GM21515 (cell line): ENCODE measurements around the gene ANKFY1.

Experiments used
- ATAC-seq: cut with Tn5 transposase; IDR thresholded peaks from one replicate; pipeline ENCODE4 v1.9.1; 2021; ENCODE audit not compliant: unreplicated experiment

The ANKFY1 gene

DNA sequence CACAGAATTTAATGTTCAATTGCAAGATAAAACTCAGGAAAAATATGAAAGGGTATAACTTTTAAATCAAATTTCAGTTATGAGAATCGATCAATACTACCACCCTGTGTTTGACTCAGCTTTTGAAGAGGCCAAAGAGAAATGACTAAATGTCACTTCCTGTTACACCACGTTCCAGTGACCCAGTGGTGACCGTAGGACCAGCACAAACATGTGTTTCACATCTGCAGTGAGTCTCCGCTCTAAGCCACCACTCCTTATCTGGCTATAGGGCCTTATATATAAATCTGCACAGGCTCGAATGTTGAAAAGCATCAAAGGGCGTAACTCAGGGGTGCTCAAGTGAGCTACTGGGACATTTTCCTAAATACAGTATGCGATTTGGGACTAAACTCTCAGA is 84.7 kb downstream of the ANKFY1 start:
- no peak for ATAC-seq

DNA sequence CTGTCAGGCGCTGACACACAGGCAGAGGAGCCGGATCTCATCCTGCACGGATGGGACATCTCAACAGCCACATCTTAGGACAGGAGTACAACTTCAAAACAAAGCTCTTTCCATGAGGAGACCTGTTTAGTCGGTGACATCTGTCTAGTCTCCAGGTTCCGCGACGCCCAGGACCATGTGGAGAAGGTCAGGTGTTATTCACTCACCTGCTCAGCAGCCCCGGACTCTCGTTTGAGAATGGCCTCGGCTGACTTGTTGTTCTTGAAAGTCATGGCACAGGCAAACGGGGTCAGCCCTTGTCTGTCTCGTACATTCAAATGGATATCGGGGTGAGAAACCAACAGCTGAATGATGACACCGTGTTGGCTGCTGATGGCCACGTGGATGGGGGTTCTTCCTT is 85.1 kb downstream of the ANKFY1 start:
- ATAC-seq, result no peak

DNA sequence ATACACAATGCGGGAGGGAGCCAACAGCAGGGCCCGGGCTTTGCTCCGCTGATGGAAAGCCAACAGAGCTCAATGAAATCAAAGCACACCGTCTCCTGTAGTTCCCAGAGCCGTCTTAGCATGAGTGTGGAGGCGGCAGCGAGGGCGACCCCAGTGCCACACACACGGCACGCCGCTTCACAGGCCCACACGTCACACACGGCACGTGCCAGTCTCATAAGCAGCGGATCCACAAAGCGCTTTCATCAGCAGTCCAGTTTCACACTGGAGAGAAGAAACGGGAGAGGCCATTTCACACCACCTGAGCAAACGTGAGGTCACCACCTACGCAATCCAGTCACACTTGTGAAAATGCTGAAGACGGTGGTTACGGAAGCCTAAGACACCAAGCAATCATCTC is 86.0 kb downstream of the ANKFY1 start:
- ATAC-seq, result no peak

DNA sequence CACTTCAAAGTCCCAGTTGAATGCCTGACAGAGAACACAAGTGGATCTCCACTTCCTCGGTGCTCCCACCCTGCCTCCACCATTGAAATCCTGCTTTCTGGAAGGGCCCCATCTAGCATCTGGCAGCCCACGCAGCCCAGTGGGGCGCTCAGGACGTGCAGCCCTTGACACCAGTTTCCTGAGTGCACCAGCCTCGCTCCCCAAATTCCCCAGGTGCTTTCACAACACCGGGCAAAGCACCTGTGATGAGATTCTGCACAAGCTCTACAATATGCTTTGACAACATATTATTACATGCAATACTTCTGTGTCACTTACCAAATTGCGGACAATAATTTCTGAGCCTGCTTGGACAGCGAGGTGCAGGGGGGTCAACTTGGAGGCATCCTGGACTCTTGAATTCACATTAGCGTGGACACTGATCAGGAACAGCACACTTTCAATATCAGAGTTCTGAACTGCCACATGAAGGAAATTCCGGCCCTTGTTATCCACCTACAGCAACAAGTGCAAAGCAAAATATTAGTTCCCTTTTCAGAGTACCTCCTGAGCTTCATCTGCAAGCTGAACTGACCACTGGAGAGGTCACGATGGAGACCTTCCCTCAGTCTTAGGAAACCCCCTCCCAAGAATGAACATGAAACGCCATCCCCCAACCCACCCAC is 86.8 kb downstream of the ANKFY1 start:
- ATAC-seq, result no peak

DNA sequence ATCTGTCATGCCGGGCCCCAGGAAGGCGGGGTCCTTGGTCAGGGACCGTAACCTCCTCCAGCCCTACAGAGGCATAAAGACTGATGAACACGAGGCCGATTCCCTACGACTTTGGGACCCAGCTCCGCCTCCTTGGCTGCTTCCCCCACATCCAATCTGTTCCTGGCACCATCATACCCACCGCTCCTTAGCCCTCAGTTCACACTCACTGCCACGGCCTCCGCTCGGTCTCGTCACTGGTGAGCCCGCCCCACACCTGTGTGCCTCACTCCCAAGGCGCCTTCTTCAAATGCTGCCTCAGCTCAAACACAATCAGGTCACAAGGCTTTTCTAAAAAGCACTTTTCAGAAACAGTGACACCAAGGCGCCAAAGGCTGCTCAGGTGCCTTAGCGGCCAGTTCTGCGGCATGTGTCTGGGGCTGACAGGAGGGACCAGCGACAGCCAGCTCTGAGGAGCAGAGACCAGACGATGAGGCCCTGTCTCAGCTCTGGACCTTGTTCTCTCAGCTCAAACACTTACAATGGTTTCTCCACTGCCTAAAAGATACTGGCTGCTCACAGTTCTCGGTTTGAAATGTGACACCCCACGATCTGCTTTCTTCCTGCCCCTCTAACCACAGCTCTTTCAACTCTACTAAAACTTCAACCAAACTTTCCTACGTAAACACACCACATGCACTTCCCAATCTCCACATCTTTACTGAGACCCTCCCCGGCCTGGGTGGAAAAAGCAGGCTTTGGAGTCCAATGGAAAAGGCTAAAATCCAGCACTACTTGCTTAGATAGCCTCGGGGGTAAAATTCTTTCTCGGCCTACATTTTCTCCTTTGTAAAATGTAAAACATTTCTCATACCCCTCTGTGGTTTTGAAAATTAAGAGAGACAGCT is 87.6 kb downstream of the ANKFY1 start:
- no peak for ATAC-seq

DNA sequence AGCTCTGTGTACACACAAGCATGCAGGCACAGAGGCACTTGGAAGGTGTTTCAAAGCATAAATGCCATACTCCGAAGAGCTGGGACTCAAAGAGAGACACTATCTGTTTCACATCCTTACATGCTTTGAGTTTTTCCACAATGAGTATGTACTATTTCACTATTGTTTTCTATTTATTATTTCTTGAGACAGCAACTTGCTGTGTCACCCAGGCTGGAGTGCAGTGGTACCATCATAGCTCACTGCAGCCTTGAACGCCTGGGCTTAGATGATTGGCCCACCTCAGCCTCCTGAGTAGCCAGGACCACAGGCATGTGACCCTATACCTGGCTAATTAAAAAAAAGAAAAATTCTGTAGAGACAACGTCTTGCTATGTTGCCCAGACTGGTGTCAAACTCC is 89.2 kb downstream of the ANKFY1 start:
- no peak for ATAC-seq

DNA sequence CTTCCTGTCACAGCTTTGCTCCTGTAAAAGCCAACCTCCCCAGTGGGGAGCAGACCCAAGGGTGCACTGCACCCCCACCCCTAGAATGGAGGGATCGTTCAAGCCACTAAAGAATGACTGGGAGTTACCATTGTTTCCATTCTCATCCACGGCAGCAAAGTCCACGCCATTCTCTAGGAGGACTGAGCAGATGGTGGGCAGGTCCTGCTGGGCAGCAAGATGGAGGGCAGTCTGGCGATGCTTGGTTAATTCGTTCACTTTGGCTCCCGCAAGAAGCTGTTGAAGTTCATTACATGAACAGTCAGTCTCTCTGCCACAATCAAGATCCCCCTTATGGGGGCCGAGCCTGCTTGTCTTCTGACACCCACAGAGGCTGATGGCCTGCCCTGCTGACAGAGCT is 90.0 kb downstream of the ANKFY1 start:
- no peak for ATAC-seq

DNA sequence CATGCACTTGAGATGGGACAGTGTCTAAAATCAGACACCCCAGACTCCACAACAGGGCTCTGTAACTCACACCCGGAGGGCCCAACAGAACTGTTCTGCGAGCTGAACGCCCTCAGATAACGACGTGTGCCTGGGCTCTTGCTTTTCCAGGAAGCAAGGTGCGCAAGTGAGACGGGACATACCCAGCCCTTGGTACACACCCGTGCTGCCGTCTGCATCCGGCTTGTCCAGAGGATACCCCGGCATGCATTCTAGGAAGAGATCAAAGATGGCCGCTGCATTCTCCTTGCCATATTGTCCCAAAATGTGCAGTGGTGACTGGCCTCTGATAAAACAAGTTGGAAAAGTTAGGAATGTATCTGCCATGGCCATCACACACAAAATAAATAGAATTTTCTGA is 91.4 kb downstream of the ANKFY1 start:
- ATAC-seq, result no peak

DNA sequence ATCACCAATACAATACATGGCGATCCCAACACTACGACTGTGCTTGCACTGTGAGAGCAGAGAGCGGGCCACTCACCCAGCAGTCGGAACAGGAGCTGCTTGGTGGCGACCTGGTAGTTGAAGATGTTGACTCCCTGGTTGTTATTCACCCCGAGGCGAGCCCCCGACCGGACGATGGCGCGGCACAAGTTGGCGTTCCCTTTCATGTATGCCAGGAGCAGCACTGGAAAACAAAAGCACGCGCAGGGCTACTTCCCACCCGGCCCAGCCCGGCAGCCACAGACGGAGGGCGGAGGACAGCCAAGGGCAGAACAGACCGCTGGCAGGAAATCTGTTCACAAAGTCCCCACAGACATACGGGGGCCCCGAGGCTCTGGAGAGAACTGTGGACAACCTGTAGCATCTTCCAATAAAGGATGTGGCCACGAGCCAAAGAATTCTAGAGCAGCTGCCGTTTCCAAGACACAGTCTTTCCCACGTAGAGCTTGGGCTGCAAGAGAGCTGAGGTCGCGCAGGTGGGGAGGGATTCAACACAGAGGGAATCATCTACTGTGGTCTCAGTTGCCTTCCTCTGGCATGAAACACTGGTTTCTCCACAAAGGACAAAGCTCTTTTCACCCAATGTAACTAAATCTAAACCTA is 93.0 kb downstream of the ANKFY1 start:
- no peak for ATAC-seq

DNA sequence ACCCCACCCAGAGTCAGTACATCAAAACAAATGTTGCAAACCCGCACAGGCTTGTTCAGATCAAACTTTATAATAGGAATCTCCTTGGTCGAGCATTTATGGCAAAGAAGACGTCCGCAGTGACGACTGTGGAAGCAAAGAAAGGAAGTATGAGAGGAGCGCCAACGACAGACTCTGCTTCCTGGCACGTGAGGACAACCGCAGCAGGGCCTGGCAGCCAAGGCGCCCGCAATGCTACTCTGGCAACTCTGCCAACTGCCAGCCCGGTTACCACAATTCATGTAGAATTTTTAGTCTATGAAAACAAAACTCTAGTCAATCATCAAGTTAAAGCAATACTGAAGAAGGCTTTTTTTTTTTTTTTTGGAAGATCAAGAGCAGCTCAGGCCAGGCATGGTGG is 96.0 kb downstream of the ANKFY1 start:
- ATAC-seq, result no peak

DNA sequence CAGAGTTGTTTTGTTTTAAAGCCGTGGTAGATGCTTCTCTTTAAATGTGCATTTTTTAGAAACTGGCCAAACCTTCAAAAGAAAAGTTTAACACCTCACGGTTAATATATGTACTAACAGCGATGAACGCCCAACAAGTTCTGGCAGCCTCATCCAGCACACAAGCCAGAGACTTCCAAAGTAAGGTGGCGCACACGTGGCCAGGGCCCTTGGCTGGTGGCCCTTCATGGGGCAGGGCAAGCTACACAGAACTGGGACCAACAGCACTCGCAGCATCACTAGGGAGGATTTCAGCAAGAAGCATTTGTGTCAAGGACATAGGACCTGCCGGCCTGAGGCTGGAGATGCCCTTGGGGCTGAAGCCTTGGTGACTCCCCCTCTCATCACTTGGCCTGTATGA is 97.4 kb downstream of the ANKFY1 start:
- no peak for ATAC-seq

DNA sequence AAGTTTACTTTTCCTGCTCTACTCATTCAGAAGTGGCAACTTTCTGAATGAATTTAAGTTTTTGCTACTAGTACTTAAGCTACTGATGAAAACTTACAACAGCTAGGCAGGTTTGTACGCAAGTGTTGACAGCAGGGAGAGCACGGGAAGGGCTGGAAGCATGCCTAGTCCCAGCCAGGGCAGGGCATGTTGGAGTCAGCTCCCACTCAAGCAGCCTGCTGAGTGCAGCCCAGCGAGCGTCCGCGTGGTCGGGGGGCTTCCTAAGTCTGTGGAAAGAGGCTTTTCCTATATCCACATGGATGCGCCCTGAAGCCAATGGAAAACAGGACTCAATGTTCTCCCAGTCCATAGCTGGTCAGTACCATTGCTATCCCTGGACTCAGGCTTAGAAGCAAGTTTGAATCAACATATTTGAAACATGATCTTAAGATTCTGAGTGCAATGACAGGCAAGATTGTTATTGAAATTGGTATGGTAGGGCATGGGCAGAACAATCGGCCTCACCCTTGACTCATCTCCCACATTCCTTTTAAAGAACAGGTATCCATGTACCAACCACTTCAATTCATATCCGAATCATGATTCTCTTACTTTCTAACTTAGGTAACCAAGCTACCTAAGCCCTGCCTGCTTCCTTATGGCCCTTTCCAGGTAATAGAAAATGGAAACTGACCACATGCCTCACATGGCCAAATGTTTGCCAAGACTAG is 98.3 kb downstream of the ANKFY1 start:
- ATAC-seq, result no peak

DNA sequence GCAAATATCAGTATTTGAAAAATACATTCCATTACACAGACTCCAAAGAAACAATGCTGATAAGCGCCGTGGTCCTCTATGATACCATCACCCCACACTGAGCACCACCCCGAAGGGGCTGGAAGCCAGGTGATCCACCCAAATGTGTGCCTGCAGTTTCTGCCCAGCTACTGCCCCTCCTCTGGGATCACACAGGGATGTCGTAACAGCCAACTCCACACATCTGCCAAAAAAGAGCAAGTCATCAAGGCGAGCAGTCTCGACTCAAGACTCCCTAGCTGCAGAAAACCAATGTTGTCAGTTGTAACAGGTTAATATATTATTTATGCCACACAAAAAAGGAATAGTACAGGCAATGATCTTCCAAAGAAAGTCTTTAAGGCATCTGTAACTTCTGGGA is 99.8 kb downstream of the ANKFY1 start:
- no peak for ATAC-seq

DNA sequence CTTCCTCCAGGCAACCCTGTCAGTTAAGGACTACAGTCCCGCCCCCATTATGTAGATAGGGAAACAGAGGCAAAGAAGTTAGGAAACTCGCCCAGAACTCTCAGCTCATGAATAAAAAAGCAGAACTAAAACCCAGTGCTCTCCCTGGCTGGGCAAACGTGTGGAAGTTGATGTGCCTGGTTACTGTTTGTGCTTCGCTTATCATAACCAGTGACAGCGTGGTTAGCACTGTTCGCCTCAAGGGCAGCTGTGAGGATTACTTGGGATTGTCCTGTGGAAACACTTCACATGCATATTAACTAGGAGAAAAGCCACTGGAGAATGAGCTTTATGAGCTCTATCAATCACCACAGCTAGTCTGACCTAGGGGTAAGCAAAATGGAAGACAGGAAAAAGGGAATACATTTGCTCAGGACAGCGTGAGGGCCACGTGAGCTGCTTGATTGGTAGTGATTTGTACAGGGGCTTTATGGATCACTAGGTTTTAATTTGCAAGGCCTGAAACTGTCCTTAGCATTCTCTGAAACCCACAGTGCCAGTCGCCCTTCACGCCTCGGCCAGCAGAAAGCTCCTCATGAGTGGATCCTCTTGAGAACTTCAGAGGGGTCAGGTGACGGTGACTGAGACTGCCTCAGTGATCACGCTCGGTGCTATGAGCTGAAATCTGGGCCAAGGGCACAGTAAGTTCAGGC is 100.9 kb downstream of the ANKFY1 start:
- no peak for ATAC-seq

DNA sequence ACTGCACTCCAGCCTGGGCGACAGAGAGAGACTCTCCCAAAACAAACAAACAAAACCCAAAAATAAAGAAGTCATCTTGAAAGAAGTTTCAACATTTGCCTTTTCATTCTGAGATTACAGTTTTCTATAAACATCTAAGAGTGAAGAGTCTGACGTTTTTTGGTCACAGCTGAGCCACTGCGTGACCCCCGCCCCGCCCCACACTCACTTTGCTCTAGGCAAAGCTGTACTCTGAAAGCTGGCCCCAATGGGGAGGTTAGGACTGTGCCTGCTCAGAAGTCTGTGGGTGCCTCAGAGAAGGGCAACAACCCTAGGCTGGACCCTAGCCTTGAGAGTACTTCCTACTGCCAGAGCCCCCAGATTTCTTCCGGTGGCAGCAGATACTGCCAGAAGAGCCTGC is 101.5 kb downstream of the ANKFY1 start:
- no peak for ATAC-seq

DNA sequence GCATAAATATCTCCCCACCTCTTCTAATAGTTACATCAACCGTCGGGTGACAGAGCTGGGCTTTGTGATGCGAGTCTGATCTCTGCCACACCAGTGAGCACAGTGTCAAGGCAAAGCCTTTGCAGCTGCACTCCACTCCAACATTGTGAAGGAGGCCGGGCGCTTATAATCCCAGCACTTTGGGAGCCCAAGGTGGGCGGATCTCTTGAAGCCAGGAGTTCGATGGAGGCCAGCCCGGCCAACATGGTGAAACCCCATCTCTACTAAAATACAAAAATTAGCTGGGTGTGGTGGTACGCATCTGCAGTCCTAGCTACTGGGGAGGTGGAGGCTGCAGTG is 101.8 kb downstream of the ANKFY1 start:
- no peak for ATAC-seq

DNA sequence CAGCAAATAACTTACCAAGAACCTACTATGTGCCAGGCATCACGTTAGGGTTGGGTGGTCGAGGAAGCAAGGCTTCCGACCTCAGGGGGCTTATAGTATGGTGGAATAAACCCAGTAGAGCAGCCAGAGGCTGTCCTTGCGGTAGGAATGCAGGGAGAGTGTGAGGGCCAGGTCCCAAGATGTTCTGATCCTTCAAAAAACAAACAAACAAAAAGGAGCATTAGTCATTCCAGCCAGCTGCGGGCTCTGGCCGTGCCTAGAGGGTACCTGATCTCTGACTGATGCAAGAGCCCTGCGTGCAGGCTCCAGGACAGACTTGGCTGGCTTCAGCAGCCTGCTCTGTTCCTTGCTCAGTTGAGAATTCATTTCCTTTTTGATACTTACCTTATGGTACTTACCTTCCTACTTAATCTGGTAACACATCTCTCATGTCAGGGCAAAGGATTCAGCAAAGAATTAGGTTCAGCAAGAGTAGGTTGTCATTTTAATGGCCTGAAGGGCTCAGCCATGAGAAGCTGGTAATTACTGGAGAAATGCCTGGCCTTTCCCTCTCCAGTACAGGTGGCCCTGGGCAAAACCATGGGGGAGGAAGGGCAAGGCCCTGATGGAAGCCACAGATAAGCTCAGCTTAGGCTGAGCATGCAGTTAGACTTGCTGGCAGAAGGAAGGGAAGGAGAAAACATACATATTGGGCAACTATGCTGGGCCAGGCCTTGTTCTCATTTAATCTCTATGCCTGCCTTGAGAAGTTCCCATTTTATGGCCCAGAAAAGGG is 102.4 kb downstream of the ANKFY1 start:
- no peak for ATAC-seq

DNA sequence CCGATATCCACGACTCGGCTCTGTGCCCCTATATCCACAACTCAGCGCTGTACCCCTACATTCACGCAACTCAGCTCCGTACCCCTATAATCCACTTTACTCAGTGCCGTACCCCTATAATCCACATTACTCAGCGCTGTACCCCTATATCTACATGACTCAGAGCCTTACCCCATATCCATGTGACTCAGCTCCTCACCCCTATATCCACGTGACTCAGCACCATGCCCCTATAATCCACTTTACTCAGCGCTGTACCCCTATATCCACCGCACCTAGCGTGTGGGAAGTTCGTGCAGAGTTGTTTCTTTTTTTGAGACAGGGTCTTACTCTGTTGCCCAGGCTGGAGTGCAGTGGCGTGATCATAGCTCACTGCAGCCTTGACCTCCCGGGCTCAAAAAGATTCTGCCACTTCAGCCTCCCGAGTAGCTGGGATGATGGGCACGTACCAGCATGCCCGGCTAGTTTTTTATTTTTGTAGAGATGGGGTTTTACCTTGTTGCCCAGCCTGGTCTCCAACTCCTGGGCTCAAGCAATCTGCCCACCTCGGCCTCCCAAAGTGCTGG is 103.4 kb downstream of the ANKFY1 start:
- ATAC-seq, result no peak

DNA sequence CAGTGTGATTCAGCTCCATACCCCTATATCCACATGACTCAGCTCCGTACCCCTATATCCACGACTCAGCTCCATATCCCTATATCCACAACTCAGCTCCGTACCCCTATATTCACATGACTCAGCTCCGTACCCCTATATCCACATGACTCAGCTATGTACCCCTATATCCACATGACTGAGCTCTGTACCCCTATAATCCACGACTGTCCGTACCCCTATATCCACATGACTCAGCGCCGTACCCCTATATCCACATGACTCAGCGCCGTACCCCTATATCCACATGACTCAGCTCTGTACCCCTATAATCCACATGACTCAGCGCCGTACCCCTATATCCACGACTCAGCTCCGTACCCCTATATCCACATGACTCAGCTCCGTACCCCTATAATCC is 104.0 kb downstream of the ANKFY1 start:
- no peak for ATAC-seq
